Effector memory CD8-positive, alpha-beta T cell (primary cell): ENCODE results near the gene COL4A1.

Experiments
- ATAC-seq: fragments of 150-1000 bp; cut with Tn5 transposase; replicated peaks from 2 replicates; pipeline ENCODE4 v1.10.0; 2021; ENCODE audit warnings: mild to moderate bottlenecking, moderate library complexity
- DNase-seq, 3 experiments: peaks; one replicate each; pipeline ENCODE4 v3.0.0; 2021
- H3K27ac Mint-ChIP-seq, 2 donors: one replicate each; pipeline ENCODE4 v1.8.0; 2022; ENCODE audit warnings: mild to moderate bottlenecking in 2 of 2, mixed read lengths in 2 of 2, moderate library complexity in 2 of 2
- H3K27me3 Mint-ChIP-seq, 2 donors: one replicate each; pipeline ENCODE4 v1.8.0; 2022; ENCODE audit warnings: mixed read lengths in 2 of 2
- H3K36me3 Mint-ChIP-seq: one replicate; pipeline ENCODE4 v1.8.0; 2022; ENCODE audit warnings: mild to moderate bottlenecking, moderate library complexity, mixed read lengths; ENCODE audit not compliant: insufficient read depth
- H3K4me1 Mint-ChIP-seq, 2 donors: one replicate each; pipeline ENCODE4 v1.8.0; 2022; ENCODE audit warnings: low read depth in 2 of 2, mixed read lengths in 2 of 2
- H3K4me3 Mint-ChIP-seq, 2 donors: one replicate each; pipeline ENCODE4 v1.8.0; 2022; ENCODE audit warnings: mild to moderate bottlenecking in 2 of 2, mixed read lengths in 2 of 2, moderate library complexity in 2 of 2
- H3K9me3 Mint-ChIP-seq, 2 donors: one replicate each; pipeline ENCODE4 v1.8.0; 2022; ENCODE audit warnings: mixed read lengths in 2 of 2

Gene COL4A1

DNA sequence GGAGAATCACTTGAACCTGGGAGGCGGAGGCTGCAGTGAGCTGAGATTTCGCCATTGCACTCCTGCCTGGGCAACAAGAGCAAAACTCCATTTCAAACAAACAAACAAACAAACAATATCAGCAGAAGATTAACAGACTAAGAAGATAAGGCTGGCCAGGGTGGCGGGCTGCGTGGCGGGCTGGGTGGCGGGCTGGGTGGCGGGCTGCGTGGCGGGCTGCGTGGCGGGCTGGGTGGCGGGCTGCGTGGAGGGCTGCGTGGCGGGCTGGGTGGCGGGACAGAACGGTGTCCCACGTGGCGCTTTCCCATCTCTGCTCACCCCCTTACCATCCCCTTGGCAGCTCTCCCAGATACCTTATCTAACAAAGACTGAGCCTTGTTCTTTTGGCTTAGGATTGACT, 196.2 kb downstream of the COL4A1 start:
- ATAC-seq, result no peak
- H3K4me1 Mint-ChIP-seq, result no peaks in the 10 kb centered on the region
- H3K36me3 Mint-ChIP-seq, result no peaks in the 10 kb centered on the region
- no peak overlapping the region for H3K4me3 Mint-ChIP-seq
- H3K27ac Mint-ChIP-seq, result no peak overlapping the region
- peaks cover 0 to 16% of the 10 kb centered on the region in 2 donors for H3K27me3 Mint-ChIP-seq
- H3K9me3 Mint-ChIP-seq, result peaks cover 0 to 6% of the 10 kb centered on the region in 2 donors
- DNase-seq, result no peak

DNA sequence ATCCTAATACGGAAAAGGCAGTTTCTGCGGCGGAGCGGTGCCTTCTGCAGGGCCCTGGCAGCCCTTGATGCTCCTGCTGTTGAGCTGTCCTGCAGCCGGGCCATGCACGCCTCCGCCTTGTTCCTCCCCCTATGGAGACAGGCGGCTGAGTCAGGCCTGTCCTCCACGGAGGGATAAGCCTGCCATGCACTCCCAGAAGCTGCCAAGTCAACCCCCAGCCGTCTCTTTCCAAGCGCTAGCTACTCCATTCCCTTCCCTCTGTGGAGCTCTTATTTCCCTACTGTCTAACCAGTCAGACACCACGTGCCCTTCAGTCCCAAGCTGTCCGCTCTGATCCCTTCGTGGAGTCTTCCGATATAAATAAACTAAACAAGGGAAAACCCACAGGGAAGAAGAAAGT, 197.0 kb downstream of the COL4A1 start:
- no peak for DNase-seq
- H3K4me3 Mint-ChIP-seq, result no peak overlapping the region
- peaks cover 0 to 6% of the 10 kb centered on the region in 2 donors for H3K9me3 Mint-ChIP-seq

DNA sequence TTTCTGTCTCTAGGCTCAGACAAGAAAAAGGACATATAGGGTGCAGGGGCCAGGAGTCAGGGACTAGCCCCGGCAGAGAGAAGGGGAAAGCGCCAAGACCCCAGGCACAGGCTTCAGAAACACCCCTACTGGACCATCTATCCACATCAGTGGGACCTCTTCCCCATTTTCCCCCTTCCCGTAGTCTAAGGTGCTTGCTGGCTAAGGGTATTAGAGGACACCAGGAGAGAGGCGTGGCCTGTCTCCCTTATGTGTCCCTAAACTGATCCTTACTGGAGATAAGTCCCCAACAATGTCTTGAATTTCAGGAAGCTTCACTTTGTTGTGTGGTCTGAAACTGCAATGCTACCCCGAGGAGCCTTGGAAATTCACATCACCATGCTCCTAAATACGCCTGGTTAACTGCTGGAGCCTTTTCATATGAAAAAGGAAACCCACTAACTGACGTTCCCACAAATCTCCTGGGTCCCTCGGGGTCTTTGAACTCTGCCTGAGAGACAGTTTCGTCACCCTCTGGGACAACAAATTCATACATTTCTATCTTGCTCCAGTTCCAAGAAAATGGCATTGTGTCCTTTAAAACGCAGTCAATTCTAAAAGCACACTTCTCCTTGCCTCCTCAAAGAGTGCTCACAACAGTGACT, 197.7 kb downstream of the COL4A1 start:
- peaks cover 0 to 6% of the 10 kb centered on the region in 2 donors for H3K27me3 Mint-ChIP-seq
- ATAC-seq, result no peak
- peaks cover 0 to 6% of the 10 kb centered on the region in 2 donors for H3K9me3 Mint-ChIP-seq
- no peaks in the 10 kb centered on the region for H3K4me1 Mint-ChIP-seq
- no peak overlapping the region for H3K27ac Mint-ChIP-seq
- DNase-seq, result no peak
- no peak overlapping the region for H3K4me3 Mint-ChIP-seq
- H3K36me3 Mint-ChIP-seq, result no peaks in the 10 kb centered on the region

More for the DNA sequence above, 197.0 kb downstream of the COL4A1 start:
- Mint-ChIP-seq H3K4me1 (no peaks in the 10 kb centered on the region), H3K36me3 (no peaks in the 10 kb centered on the region), H3K27ac (no peak overlapping the region), H3K27me3 (peaks cover 0 to 8% of the 10 kb centered on the region in 2 donors)
- ATAC-seq, result no peak

DNA sequence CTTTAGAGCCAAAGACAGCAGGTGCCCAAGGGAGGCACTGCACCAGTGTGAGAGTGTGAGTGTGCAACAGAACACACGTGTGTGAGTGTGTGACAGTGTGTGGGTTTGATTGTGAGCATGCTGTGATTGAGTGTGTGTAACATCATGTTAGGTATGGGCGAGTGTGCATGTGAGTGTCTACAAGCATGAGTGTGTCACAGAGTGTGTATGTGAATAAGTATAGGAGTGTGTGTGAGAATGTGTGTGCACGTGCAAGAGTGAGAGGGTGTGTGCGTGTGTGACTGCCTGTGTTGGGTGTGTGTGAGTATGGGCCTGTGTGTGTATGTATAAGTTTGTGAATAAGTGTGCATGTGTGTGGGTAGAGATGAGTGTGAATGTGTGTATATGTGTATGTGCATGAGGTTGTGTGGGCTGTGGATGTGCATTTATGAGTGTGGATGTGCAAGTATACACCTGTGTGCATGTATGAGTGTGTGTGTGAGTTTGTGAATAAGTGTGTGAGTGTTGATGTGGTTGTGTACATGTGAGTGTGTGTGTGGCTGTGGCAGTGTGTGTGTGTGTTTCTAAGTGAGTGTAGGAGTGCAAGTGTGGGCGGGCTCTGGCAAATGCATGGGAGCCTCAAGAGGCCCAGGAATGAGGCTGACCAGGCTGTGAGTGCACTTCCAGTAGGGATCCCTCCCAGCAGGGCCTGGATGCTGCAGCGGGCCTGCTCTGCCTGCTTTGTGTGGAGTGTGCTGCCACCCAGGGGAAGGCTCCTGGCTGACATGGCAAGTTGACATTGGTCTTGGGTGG, 198.4 kb downstream of the COL4A1 start:
- no peaks in the 10 kb centered on the region for H3K4me1 Mint-ChIP-seq
- peaks cover 0 to 6% of the 10 kb centered on the region in 2 donors for H3K9me3 Mint-ChIP-seq
- H3K36me3 Mint-ChIP-seq, result no peaks in the 10 kb centered on the region
- no peak overlapping the region for H3K4me3 Mint-ChIP-seq
- no peak for ATAC-seq
- H3K27ac Mint-ChIP-seq, result no peak overlapping the region
- DNase-seq, result no peak
- H3K27me3 Mint-ChIP-seq, result no peaks in the 10 kb centered on the region

DNA sequence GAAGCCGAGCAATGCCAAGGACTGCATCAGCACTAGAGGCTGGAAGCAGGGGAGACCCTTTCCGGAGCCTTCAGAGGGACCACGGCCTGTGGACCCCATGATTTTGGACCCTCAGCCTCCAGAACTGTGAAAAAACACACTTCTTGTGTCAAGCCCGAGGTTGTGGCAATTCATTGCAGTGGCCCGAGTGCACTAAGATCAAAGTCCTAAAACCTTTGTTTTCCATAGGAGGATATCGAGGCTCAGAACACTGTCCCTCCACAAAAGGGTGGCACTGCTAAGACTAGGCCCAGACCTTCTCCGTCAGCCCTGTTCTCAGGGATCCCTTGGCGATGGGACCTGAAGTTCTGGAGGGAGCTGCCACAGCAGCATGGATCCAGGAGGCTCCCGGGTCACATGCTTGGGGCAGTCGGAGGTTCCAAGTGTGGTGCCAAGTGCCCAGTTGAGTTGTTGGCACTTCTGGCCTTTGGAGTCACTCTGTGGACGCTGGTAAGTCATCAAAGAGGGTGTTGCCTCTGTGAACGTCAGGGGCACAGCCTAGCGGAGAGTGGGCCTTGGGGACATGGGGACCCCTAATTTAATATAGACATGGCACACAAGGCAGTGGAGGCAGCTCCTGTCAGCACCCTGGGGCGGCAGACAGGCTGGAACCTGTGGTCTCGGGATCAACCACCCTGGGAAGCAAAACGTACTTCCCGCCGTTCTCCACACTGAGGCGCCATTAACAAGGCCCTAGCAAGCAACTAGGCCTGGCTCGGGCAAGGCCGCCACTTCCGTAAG, 199.2 kb downstream of the COL4A1 start:
- H3K27ac Mint-ChIP-seq, result no peak overlapping the region
- DNase-seq (no peak), ATAC-seq (no peak)
- no peaks in the 10 kb centered on the region for H3K27me3 Mint-ChIP-seq
- no peaks in the 10 kb centered on the region for H3K36me3 Mint-ChIP-seq
- no peak overlapping the region for H3K4me3 Mint-ChIP-seq
- no peaks in the 10 kb centered on the region for H3K4me1 Mint-ChIP-seq
- peaks cover 0 to 6% of the 10 kb centered on the region in 2 donors for H3K9me3 Mint-ChIP-seq

DNA sequence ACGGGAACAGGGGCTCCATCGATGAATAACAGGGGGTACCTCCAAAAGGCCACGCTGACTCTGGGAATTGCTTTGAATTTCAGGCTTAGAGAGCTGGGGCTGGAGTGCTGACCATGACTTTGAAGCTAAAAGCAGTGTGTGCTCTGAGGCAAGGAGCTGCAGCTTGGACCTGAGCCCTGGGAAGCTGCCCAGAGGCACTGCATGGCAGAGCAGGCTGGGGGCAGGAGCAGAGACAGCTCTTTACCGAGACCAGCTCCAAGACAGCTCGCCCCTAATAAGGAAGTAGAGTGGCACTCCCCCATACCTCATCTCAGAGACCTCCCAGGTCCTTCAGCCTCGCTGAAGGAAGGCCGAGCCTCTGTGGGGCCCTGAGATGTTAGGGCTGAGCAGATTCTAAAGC, 200.2 kb downstream of the COL4A1 start:
- DNase-seq, result no peak
- no peak for ATAC-seq
- no peak overlapping the region for H3K4me3 Mint-ChIP-seq
- H3K4me1 Mint-ChIP-seq, result no peaks in the 10 kb centered on the region
- H3K27ac Mint-ChIP-seq, result no peak overlapping the region
- H3K27me3 Mint-ChIP-seq, result no peaks in the 10 kb centered on the region
- no peaks in the 10 kb centered on the region for H3K36me3 Mint-ChIP-seq
- peaks cover 0 to 6% of the 10 kb centered on the region in 2 donors for H3K9me3 Mint-ChIP-seq

DNA sequence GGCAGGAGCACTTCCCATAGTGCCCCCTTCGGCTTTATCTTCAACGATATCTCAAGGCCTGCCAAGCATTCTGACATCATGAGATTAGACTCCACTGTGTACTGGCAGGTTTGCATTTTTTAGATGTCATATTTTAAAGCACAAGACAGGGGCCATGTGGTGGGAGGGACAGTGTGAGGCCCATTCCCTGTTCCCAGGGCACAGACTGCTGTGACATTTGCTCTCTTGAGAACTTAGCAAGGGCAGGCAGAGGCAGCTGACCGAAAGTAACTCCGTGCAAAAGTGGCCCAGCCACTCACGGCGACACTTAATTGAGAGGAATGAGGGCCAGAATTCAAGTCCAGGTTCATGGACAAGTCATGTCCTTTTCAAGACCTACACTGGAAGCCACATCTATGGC, 201.8 kb downstream of the COL4A1 start:
- DNase-seq, result no peak
- Mint-ChIP-seq H3K27ac (no peak overlapping the region), H3K9me3 (peaks cover 6 to 8% of the 10 kb centered on the region in 2 donors), H3K4me3 (no peak overlapping the region), H3K36me3 (no peaks in the 10 kb centered on the region), H3K27me3 (no peaks in the 10 kb centered on the region), H3K4me1 (no peaks in the 10 kb centered on the region)
- ATAC-seq, result no peak

DNA sequence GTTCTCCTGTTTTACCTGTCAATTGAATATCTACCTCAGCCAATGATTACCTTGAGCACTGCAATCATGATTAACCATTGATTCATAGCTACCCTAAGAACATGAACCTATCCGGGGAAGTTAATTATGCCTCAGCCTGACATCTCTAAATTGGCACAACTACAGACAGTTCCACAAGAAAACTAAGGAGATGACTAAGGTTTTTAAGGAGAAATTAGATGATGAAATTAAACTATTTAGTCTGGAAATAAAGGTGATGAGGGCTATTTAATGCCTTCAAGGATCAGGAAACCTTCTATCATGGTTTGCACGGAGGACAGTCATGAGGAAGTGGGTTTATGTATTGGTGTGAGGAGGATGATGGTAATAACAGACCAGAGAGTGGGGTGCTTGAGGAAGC, 203.4 kb downstream of the COL4A1 start:
- no peaks in the 10 kb centered on the region for H3K36me3 Mint-ChIP-seq
- no peak overlapping the region for H3K27ac Mint-ChIP-seq
- H3K4me1 Mint-ChIP-seq, result no peaks in the 10 kb centered on the region
- no peak overlapping the region for H3K4me3 Mint-ChIP-seq
- DNase-seq (no peak), ATAC-seq (no peak)
- peaks cover 8% of the 10 kb centered on the region in 2 donors for H3K9me3 Mint-ChIP-seq
- H3K27me3 Mint-ChIP-seq, result no peaks in the 10 kb centered on the region

DNA sequence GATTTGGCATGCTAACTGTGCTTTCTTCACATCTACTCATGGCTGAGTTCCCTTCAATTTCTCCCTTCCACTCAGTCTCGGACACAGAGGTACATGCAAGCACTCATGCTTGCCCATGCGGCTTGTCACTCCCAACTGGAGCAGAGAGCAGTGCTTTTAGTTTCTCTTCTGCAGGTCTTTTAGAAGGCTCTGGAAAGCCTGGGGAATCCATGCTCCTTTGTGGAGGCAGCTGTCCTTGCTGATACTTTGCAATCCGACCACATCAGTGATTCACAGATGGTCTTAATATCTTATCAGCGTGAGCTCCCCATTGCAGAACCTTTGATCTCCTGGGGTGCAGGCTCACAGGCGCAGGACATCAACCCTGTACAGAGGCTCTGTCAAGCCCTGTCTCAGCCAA, 203.9 kb downstream of the COL4A1 start:
- no peak for DNase-seq
- no peak overlapping the region for H3K4me3 Mint-ChIP-seq
- H3K27ac Mint-ChIP-seq, result no peak overlapping the region
- no peaks in the 10 kb centered on the region for H3K27me3 Mint-ChIP-seq
- peaks cover 6 to 8% of the 10 kb centered on the region in 2 donors for H3K9me3 Mint-ChIP-seq
- ATAC-seq, result no peak
- H3K4me1 Mint-ChIP-seq, result no peaks in the 10 kb centered on the region
- no peaks in the 10 kb centered on the region for H3K36me3 Mint-ChIP-seq

DNA sequence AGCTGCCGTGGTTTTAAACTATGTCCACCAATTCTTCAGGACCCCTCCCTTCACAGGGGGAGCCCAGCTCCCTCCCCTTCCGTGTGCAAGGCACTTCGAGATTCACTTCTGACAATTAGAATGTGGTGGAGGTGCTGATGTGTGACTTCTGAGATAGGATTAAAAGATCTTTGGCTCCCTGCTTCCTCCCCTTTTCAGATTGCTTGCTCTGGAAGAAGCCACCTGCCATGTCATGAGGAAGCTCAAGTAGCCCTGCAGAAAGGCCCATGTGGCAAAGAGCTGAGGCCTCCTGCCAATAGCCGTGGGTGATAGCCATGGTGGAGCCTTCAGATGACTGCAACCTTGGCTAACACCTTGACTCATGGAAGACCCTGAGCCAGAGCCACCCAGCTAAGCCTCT, 204.9 kb downstream of the COL4A1 start:
- Mint-ChIP-seq H3K4me3 (no peak overlapping the region), H3K4me1 (no peaks in the 10 kb centered on the region), H3K27me3 (no peaks in the 10 kb centered on the region), H3K9me3 (peaks cover 7 to 8% of the 10 kb centered on the region in 2 donors), H3K27ac (no peak overlapping the region), H3K36me3 (no peaks in the 10 kb centered on the region)
- DNase-seq, result no peak
- ATAC-seq, result no peak

DNA sequence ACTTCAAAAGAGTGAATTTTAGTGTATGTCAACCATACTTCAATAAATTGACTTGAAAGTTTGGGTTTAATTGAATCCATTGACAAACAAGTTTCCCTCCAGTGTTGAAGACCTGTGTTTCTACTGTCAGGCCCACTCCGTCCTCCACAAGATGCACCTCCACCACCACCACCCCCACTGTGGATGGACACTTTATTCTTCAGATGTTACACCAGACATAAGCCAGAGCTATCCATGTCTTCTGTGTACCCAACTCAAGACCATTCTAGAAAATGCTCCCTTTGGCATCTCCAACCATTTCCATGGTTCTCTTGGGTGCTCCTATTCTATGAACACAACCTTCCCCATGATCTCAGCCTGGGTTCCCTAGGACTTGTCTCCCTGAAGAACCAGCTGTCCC, 207.0 kb downstream of the COL4A1 start:
- H3K27ac Mint-ChIP-seq, result no peak overlapping the region
- H3K36me3 Mint-ChIP-seq, result no peaks in the 10 kb centered on the region
- H3K4me3 Mint-ChIP-seq, result no peak overlapping the region
- DNase-seq (no peak), ATAC-seq (no peak)
- H3K4me1 Mint-ChIP-seq, result no peaks in the 10 kb centered on the region
- H3K27me3 Mint-ChIP-seq, result no peaks in the 10 kb centered on the region
- H3K9me3 Mint-ChIP-seq, result peaks cover 8% of the 10 kb centered on the region in 2 donors
